Stimulated activated CD4-positive, alpha-beta T cell treated with anti-CD3 and anti-CD28 coated beads, Interleukin-2, amount 100 ng/mL, for 48 hours (primary cell): ENCODE data around the gene ZBTB40.

ENCODE experiments used
- DNase-seq, 2 donors: peaks; one replicate each; pipeline ENCODE4 v3.0.0-alpha.2; 2020

The ZBTB40 gene

DNA sequence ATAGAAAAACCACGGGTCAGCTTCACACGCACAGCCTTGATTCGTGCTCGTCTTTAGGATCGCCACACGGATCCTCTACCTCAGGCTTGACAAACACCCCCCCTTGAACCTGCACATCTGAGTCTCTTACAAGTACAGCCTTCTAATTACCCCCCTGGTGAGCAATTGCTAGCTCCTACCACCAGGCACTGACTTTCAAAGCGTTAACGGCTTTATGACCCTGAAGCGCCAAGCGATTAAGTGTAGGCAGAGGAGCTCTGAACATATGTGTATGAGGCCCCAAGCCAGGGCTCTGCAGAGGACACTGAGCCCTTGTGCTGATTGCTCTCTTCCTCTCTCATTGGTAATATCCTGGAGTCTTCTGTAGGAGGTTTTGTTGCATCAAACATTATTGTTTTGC, 55.9 kb downstream of the ZBTB40 start:
- no peak for DNase-seq

DNA sequence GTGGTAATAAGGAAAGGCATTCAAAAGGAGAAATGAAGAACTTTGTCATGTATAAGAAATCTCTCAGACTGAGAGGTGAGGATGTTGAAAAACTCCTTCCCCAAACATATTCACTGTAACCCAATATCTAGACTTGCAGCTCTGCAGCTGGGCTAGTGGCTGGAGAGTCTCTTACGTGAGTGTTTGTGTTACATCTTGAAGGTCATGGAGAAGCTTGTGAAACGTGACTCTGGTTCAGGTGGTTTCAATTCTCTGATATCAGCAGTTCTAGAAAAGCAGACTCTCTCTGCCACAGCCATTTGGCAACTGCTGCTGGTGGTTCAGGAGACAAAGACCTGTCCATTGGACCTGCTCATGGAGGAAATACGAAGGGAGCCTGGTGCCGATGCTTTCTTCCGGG, 56.7 kb downstream of the ZBTB40 start:
- no peak for DNase-seq

DNA sequence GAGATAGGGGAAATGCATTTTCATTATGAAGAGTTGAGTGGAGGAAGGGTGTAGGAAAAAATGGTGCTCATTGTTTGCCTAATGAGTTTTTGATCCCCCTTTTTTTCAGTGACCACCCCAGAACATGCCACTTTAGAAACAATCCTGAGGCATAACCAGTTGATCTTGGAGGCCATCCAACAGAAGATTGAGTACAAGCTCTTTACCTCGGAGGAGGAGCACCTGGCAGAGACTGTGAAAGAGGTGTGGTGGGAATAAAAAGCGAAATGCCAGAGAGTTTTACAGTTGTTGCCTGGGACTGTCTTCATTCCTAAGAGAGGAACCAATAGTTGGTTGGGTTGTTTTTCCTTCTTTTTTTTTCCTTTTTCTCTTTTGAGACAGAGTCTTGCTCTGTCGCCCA, 57.3 kb downstream of the ZBTB40 start:
- DNase-seq, result no peak

DNA sequence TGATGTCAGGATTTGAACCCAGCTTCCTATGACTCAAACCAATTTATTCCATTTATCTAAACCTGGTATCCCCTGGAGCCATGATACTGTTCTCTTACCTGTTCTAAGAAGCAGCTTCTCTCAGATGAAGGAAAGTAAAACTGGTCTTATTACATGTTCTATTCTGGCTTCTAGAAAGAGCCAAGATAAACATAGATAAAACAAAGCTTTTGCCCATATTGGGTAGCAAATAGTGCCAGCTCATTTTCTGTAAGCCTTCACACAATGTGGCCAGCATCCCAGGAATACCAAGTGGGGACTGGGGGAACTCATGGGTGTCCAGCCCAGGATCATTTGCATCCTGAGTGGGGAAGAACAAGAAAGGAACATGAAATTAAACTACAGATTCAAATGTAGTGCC, 58.2 kb downstream of the ZBTB40 start:
- DNase-seq, result no peak

DNA sequence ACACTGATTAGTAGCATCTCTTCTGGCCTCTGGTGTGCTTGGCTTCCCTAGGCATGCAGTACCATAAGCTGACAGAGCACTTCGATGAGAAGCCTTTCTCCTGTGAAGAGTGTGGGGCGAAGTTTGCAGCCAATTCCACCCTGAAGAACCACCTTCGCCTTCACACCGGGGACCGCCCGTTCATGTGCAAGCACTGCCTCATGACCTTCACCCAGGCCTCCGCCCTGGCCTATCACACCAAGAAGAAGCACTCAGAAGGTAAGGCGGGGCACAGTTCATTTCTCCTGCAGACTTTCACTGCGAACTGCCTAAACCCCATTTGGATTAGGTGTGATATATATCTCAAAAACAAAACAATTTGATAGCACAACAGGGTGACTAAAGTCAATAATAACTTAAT, 61.2 kb downstream of the ZBTB40 start:
- no peak for DNase-seq

DNA sequence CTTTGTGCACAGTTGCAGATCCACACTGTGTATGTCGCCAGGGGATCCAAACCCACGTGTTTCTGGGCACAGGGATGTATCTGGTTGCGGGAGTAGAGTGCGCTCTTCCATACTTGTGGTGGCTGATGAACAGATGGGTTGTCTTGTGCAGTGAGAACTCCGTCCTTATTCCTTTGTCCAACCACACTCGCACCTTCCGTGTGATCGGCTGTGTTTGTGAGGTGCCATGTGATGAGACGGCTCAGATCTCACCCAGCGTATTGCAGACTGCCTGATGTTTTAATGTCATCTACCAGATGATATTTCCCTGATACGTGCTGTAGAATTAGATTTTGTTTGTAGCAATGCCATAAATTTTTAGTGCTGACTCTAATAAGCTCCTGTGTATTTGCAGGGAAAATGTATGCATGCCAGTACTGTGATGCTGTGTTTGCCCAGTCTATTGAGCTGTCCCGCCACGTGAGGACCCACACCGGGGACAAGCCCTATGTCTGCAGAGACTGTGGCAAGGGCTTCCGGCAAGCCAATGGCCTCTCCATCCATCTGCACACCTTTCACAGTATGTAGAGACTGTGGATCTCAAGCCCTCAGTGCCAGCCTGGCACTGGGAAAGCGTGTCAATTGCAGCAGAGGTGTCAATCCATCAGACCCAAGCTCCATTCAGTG, 65.4 kb downstream of the ZBTB40 start:
- DNase-seq, result no peak

DNA sequence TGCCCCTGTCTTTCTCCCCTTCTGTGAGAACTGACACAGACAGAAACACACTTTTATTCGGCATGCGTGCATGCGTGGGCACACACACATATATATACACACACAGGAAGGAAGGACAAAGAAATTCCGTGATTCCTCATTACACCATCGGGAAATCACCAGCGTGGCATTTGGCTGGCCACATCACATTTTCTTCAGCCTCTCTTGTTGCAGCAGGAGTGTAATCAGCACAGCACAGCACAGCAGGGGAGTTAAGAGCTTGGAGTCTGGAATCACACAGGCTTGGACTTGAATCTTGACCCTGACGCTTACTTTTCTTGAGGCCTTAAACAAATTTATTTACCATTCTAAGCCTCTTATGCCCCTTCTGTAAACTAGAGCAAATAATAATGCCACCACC, 66.3 kb downstream of the ZBTB40 start:
- DNase-seq, result no peak

DNA sequence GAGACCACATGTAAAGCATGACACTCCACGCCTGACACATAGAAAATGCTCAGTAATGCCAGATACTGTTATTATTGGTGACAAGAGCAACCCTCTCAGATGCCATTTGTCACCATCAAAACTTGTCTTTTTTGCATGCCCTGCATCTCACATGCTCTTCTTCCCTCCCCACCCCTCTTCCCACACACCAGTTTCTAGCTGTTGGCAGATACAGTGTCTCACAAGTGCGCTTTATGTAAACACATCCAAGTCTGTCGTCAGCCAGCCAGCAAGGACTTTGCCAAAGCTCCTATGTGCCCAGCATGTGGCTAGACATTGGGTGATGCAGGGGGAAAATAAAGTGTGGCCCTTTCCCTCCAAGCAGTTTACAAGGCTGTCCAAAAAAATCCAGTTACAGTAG, 66.7 kb downstream of the ZBTB40 start:
- no peak for DNase-seq

DNA sequence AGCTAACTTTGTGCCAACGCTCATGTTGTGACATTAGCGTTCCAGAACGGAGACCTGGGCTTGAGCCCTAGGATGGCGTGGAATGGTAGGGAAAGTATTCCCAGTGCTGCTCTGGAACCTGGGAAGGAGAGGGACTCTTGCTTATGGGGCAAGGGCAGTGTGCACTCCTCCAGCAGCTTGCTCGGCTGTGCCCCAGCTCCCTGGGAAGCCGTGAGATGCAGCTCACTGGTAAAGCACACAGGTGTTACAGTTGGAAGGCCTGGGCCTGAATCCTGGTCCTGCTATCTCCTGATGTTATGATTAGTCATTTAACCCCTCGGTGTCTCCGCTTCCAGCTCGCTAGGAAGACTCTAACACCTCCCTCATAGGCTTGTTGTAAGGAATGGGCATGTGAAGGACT, 69.2 kb downstream of the ZBTB40 start:
- DNase-seq, result no peak

DNA sequence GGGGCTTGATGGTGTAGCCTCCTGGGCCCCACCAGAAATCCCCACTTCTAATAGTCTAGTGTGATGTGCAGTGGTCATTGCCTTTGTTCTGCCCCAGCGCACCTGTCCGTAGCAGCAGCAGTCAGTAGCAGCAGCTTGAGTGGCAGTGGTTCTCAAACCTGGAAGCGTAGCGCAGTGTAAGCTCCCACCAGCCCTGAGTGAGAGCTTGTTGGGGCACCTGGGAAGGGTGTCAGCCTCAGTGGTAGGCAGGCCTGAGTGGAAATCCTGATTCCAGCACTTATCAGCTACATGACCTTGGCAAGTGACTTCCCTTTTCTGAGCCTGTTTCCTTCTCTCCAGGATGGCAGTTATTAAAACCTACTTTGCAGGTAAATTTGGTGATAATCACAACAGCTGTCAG, 70.0 kb downstream of the ZBTB40 start:
- DNase-seq, result no peak

DNA sequence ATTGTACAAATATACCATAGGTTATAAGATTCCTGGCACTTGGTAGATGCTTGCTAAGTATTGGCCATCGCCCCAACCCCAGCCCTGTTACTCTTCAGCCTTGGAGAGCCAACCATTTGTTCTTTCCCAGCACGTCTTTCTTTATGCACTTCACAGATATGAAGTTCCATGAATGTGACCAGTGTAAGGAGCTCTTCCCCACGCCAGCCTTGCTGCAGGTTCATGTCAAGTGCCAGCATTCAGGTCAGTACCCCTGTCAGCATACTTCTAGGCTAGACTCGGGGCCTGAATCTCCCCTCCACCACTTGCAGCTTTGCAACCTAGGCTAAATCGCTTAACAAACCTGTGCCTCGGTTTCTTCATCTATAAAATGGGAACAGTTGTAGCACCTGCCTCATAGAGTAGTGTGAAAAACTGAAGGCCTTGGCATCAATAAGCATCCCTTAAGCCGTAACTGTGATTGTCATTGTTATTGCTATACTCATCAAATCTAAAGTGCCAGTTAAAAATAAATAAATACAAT, 70.6 kb downstream of the ZBTB40 start:
- DNase-seq, result no peak

DNA sequence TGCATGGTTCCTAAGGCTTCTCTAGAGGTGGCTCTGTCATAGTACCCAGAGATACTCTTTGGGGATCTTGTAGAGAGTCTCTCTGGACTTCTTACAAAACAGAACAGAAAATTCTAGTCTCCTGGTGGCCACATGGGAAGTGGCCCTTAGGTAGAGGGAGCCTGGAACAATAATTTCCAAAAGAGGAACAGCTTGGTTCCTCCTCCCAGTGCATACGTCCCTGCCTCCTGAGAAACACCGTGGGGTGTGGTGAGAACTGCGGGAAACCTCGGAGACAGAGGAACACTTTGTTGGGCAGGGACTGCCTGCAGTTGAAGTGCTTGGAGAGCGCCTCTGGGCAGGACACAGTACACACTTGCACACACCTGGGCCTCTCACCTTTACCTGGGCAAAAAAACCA, 72.8 kb downstream of the ZBTB40 start:
- no peak for DNase-seq

DNA sequence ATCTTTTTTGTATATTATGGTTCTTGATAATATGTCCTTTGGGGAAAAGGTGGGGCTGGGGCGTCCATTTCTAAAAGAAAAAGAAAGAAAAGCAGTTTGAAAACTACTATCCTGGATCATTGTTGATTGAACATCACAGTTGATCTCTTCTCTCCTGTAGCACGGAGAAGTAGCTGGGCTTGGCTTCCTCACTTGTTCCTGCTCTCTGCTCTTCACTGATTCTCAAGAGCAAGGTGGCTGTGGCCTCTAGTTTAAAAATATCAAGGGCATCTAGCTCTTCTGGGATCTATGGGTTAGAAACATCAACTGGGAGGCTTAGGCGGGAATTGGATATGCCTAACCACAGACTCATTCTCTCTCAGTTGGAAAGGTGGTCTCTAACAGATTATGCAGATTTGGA, 73.6 kb downstream of the ZBTB40 start:
- no peak for DNase-seq

DNA sequence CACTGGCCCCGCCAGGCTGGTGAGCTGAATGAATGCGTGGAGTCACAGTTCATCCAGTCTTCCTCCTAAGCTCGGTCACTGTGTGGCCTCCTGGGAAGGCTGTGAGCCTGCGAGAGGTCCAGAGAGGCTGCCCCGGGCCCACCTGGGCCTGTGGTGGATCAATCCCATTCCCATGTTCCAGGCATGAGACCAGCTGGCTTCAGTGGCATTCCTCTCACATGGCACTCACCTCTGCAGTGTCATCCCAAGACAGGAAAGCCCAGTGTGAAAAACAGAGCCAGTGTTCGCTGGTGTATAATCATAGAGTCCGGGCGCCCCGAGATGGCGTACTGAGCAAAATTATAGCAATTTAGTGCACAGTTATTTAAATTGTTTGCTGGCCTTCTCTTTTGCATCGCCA, 74.0 kb downstream of the ZBTB40 start:
- no peak for DNase-seq

DNA sequence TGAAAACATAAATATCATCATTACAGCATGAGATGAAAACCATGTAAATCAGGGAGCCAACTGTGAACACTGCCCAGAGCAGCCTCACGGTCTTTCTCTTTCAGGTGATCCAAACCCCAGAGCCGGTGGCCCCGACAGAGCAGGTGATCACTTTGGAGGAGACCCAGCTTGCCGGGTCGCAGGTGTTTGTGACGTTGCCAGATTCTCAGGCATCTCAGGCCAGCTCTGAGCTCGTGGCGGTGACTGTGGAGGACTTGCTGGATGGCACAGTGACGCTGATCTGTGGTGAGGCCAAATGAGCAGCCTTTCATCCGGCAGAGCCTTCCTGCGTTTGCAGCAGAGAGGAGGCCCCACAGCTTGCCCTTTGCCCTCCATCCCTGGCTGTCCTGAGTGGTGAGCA, 74.4 kb downstream of the ZBTB40 start:
- no peak for DNase-seq

DNA sequence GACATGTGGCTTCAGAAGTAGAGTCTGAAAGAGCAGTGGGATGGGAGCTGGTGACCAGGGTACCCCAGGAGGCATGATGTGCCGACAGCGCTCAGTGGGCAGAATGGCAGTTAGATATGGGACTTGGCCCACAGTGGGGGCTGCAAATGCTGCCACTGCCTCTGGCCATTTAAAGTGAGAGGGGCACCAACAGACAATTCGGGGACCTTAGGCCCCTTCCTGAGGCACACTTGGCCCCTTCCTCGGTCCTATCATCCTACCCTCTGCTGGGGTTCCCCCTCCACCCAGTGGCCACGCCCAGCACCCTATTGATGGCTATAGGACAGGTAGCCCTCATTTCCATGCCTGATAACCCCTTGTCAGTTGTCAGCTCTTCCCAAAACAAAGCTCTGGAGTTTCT, 75.0 kb downstream of the ZBTB40 start:
- no peak for DNase-seq

DNA sequence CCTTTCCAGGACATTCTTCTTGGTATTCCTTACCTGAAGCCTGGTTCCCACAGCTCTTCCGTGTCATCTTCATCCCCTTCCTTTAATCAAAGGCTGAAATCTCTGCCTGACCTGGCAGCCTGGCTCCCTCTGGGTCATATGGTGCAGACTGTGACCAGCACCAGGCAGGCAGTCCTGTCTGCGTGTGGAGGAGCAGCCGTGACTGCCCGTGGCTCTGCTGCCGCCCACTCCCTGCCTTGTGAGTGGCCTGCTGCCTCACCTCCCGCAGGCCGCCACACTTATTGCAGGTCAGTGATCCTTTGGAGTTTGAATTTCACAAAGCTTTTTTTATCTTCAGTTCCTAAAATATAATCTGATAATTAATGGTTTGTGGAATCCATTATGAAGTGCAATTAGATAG, 75.5 kb downstream of the ZBTB40 start:
- DNase-seq, result no peak

DNA sequence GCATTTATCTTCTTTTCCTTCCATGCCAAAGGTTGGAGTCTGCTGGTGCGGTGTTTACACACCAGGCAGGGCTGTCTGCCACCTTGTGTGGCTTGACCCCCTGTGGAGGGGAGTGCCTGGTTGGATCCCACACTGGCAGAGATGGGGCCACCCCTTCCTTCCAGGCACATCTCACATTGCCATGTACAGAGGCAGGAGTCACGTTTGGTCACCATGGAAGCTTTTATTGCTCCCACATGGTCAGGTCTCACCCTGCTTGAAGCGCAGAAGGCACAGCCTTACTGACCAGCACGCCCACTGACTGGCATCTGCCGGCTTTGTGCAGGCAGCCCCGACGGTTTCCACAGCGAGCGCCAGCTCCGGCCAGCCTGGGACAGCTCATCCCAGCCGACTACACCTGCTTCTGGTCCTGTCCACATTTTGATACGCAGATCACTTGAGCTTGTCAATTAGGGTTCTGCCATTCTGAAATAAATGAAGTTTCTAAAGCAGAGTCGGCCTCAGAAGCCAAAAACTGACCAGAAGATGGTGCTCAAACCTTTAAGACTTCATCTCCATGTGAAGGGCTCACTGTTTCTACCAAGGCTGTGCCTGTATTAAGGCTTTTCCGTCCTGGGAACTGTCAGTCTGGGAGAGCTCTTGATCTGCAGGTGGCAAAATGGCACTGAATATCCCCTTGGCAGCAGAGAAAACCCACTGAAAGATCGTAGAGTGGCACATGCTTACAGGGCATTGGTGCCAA, 76.1 kb downstream of the ZBTB40 start:
- no peak for DNase-seq

DNA sequence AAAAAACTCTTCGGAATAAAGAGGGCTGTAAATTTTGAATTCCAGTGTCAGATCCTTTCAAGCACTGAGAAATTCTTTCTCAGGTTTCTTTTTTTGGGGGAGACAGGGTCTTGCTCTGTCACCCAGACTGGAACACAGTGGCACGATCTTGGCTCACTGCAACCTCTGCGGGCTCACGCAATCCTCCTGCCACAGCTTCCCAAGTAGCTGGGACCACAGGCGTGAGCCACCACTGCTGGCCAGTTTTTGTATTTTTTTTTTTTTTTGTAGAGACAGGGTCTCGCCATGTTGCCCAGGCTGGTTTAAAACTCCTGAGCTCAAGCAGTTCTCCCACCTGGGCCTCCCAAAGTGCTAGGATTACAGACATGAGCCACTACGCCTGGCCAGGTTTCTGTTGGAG, 76.8 kb downstream of the ZBTB40 start:
- DNase-seq, result no peak

DNA sequence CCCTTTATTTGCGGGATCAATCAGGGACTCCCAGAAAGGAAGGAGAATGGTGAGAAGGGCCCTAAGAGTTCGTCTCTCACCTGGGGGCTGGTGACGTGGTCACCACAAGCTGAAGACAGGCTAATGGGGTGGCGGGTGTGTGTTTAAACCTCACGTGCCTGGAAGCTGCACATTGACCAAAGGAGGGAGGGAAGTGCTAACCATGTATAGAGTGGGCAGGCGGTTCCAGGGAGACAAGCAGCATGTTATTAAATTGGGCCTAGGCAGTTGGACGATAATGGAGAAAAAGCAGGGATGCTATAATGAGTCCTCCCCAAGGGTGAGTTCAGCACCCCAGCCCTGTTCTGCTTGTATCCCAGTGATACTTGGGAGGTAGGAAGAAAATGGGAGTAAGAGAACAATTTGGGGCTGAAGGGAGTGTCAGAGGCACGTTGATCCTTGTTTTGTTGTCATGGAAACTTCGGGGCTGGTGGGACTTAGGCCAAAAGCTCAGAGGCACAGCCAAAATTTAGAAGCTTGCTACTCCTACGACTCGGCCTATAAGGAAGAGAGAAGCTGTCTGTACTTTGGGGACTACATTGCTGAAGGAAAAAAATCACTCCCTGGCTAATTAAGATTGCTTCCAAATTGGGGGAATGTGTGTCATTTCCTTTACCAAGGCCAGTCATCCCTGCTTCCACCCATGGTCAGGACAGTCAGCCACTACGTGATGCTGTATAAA, 78.4 kb downstream of the ZBTB40 start:
- DNase-seq, result no peak

DNA sequence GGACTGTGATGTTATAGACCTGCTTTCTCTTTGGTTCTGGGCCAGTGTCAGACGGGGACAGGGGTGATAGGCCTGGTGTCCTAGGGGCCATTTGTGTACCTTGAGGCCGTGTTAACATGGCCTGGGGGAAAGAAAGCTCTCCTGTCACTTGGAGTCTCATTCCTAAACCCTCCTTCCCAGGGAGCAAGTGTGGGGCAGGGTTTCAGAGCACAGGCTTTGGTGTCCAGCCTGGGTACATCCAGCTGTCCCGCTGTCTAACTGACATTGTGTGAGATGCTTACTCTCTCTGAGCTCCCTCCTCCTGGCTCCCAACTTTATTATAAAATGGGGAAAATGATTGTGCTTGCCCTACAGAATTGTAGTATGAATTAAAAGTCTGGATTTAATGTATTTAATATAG, 79.1 kb downstream of the ZBTB40 start:
- DNase-seq, result no peak

DNA sequence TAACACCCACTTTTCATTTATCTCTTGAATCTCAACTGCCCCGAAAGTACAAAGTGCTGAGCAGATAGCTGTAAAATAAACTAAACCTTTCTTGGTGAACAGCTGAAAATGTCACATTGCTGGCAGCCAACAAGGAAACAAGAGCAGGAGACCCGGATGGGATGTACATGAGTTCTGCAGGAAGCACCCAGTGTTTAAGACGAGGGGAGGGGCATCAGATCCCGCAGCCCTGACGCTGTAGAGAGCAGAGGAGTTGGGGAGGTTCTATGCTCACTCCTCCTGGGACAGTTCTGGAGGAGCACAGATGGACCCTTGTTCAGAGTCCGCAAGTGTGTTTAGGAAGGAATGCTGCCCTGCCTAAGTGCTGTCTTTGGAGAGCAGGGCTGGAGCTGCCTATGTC, 79.6 kb downstream of the ZBTB40 start:
- DNase-seq, result no peak

DNA sequence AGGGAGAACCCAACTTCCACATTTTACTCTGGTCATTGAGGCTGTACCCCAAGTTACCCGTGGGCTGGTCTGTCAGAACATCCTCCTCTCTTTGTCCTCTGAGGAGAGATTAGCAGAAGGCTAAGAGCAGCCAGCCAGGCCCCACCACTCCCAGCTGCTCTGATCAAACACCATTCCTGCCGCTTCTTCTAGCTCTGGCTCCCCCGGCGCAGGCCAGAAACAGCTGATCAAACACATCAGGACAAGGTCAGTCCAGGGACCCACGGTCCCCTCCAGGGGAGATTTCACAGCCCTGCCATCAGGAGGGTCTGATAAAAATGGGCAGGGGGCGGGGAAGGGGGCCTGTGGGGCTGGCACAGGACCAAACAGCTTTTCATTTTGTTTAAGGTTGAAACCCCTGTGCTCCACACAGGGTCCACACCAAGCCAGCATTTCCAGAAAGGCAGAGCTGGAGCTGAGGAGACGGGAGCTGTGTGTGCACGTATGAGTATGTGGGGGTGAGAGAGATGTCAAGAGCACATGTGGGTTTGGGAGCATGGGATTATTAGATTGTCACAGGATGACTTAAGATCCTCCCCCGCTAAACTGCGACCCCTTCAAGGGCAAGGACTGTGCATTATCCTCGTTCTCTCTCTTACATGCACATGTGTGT, 81.7 kb downstream of the ZBTB40 start:
- no peak for DNase-seq

DNA sequence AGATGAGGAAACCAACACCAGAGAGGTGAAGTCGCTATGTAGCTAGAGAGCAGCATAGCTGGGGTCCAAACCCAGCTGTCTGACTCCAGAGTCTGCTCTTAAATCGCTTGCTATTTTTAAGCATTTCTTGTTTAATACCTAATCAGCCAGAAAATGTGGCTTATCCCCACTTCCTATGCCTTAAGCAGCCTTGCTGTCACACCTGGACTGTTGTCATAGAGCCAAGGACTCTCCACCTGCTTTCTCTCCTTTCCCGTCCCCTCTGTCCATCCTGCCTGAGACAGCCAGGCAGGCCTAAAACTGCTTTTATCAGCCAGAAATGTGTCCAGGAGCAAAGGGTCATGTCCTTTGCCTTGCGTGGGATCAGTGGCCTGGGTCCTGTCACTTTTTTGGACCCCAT, 83.3 kb downstream of the ZBTB40 start:
- DNase-seq, result no peak
